SK-N-SH treated with all-trans-retinoic acid at 6 μM for 48 hours (cell line): ENCODE measurements around the gene ETV6.

Experiments
- ATAC-seq: fragments of 200-7000 bp; cut with Tn5 transposase; 3 replicates; pipeline ENCODE4 v1.9.1; 2020; ENCODE audit warnings: mild to moderate bottlenecking, moderate library complexity
- BACH2 ChIP-seq: fragments of 250-450 bp; sonication (Bioruptor Pico); IDR thresholded peaks from 2 replicates; pipeline ENCODE4 v1.9.0; 2021; ENCODE audit warnings: mild to moderate bottlenecking, borderline replicate concordance
- CSDC2 ChIP-seq: fragments of 250-450 bp; sonication (Bioruptor Pico); IDR thresholded peaks from 2 replicates; pipeline ENCODE4 v1.5.0; 2020; ENCODE audit warnings: mild to moderate bottlenecking, moderate library complexity
- ESRRG ChIP-seq: fragments of 250-450 bp; sonication (Bioruptor Pico); IDR thresholded peaks from 2 replicates; pipeline ENCODE4 v1.6.1; 2021; ENCODE audit warnings: mild to moderate bottlenecking
- OSR1 ChIP-seq: fragments of 250-450 bp; sonication (Bioruptor Pico); IDR thresholded peaks from 2 replicates; pipeline ENCODE4 v1.8.0; 2022; ENCODE audit warnings: moderate library complexity, mild to moderate bottlenecking, inconsistent platforms
- POU6F1 ChIP-seq: fragments of 250-450 bp; sonication (Bioruptor Pico); IDR thresholded peaks from 2 replicates; pipeline ENCODE4 v1.8.0; 2021; ENCODE audit warnings: low read depth, mild to moderate bottlenecking, moderate library complexity, borderline replicate concordance
- PPARA ChIP-seq: fragments of 250-450 bp; sonication (Bioruptor Pico); IDR thresholded peaks from 2 replicates; pipeline ENCODE4 v1.5.0; 2020; ENCODE audit warnings: mild to moderate bottlenecking, borderline replicate concordance
- TCF4 ChIP-seq: fragments of 250-450 bp; sonication (Bioruptor Pico); IDR thresholded peaks from 2 replicates; pipeline ENCODE4 v1.8.0; 2021; ENCODE audit warnings: mild to moderate bottlenecking, moderate library complexity, borderline replicate concordance
- TOX ChIP-seq: fragments of 250-450 bp; sonication (Bioruptor Pico); IDR thresholded peaks from 2 replicates; pipeline ENCODE4 v1.8.0; 2021; ENCODE audit warnings: mild to moderate bottlenecking, moderate library complexity, borderline replicate concordance
- ZC3H10 ChIP-seq: fragments of 250-450 bp; sonication (Bioruptor Pico); IDR thresholded peaks from 2 replicates; pipeline ENCODE4 v1.5.1; 2021; ENCODE audit warnings: mild to moderate bottlenecking, moderate library complexity
- ZFP3 ChIP-seq: fragments of 250-450 bp; sonication (Bioruptor Pico); IDR thresholded peaks from 2 replicates; pipeline ENCODE4 v1.5.0; 2020; ENCODE audit warnings: mild to moderate bottlenecking, moderate library complexity
- ZFP30 ChIP-seq: fragments of 450-650 bp; formaldehyde crosslinking; IDR thresholded peaks from 2 replicates; pipeline ENCODE4 v1.5.0; 2022; ENCODE audit warnings: mild to moderate bottlenecking, moderate library complexity
- ZNF565 ChIP-seq: fragments of 450-650 bp; formaldehyde crosslinking; conservative IDR thresholded peaks from 2 replicates; pipeline ENCODE4 v1.5.0; 2020; ENCODE audit warnings: low read depth, mild to moderate bottlenecking, moderate library complexity
- ZNF8 ChIP-seq: fragments of 450-650 bp; formaldehyde crosslinking; IDR thresholded peaks from 2 replicates; pipeline ENCODE4 v1.5.0; 2020; ENCODE audit warnings: mild to moderate bottlenecking, moderate library complexity
- TF ChIP-seq, protein P1 (sequence below): fragments of 250-450 bp; sonication (Bioruptor Pico); IDR thresholded peaks from 2 replicates; pipeline ENCODE4 v1.5.0; 2020; ENCODE audit warnings: mild to moderate bottlenecking, moderate library complexity
- TF ChIP-seq, protein P2 (sequence below): fragments of 250-450 bp; sonication (Bioruptor Pico); IDR thresholded peaks from 2 replicates; pipeline ENCODE4 v1.5.1; 2021; ENCODE audit warnings: mild to moderate bottlenecking, moderate library complexity
- TF ChIP-seq, protein P3 (sequence below): fragments of 250-450 bp; sonication (Bioruptor Pico); IDR thresholded peaks from 2 replicates; pipeline ENCODE4 v1.8.0; 2020; ENCODE audit warnings: mild to moderate bottlenecking, moderate library complexity, borderline replicate concordance

The ETV6 gene

GRCh38 chr12:11814374-11814773, 164.9 kb downstream of the ETV6 start (continued):
- TF ChIP-seq, protein P1, sequence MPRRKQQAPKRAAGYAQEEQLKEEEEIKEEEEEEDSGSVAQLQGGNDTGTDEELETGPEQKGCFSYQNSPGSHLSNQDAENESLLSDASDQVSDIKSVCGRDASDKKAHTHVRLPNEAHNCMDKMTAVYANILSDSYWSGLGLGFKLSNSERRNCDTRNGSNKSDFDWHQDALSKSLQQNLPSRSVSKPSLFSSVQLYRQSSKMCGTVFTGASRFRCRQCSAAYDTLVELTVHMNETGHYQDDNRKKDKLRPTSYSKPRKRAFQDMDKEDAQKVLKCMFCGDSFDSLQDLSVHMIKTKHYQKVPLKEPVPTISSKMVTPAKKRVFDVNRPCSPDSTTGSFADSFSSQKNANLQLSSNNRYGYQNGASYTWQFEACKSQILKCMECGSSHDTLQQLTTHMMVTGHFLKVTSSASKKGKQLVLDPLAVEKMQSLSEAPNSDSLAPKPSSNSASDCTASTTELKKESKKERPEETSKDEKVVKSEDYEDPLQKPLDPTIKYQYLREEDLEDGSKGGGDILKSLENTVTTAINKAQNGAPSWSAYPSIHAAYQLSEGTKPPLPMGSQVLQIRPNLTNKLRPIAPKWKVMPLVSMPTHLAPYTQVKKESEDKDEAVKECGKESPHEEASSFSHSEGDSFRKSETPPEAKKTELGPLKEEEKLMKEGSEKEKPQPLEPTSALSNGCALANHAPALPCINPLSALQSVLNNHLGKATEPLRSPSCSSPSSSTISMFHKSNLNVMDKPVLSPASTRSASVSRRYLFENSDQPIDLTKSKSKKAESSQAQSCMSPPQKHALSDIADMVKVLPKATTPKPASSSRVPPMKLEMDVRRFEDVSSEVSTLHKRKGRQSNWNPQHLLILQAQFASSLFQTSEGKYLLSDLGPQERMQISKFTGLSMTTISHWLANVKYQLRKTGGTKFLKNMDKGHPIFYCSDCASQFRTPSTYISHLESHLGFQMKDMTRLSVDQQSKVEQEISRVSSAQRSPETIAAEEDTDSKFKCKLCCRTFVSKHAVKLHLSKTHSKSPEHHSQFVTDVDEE (CRISPR knock-in tag): no peak
- no peak for TF ChIP-seq ESRRG

DNA sequence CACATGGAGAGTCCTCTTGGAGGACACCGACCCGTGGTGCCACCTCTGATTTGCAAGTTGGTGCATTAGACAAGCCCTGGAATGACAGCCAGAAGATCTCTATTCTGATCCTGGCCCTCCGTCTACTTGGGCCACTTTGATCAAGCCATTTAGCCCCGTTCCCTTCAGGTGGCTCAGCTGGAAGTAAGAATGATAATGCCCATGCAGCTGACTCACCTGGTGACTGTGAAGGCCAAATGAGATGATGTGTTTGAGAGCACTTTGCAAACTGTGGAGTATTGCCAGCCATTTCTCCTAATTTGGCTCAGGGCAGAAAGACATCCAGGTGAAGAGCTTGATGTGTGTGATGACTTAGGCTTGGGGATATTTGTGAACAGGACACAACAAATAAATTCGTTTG, 165.9 kb downstream of the ETV6 start:
- TF ChIP-seq TCF4 (CRISPR knock-in tag) (no peak), PPARA (CRISPR knock-in tag) (no peak)
- TF ChIP-seq, protein P1 (CRISPR knock-in tag): no peak
- ATAC-seq: no peak

GRCh38 chr12:11819643-11820042, 170.2 kb downstream of the ETV6 start:
- no peak for ATAC-seq
- no peak for TF ChIP-seq TCF4 (CRISPR knock-in tag)
- TF ChIP-seq, protein P2, sequence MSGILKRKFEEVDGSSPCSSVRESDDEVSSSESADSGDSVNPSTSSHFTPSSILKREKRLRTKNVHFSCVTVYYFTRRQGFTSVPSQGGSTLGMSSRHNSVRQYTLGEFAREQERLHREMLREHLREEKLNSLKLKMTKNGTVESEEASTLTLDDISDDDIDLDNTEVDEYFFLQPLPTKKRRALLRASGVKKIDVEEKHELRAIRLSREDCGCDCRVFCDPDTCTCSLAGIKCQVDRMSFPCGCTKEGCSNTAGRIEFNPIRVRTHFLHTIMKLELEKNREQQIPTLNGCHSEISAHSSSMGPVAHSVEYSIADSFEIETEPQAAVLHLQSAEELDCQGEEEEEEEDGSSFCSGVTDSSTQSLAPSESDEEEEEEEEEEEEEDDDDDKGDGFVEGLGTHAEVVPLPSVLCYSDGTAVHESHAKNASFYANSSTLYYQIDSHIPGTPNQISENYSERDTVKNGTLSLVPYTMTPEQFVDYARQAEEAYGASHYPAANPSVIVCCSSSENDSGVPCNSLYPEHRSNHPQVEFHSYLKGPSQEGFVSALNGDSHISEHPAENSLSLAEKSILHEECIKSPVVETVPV (CRISPR knock-in tag): no peak
- no peak for TF ChIP-seq ZNF565 (CRISPR knock-in tag)
- no peak for TF ChIP-seq ZNF8 (CRISPR knock-in tag)
- TF ChIP-seq, protein P1 (CRISPR knock-in tag): no peak
- TF ChIP-seq, all 23 proteins: peak for 0

DNA sequence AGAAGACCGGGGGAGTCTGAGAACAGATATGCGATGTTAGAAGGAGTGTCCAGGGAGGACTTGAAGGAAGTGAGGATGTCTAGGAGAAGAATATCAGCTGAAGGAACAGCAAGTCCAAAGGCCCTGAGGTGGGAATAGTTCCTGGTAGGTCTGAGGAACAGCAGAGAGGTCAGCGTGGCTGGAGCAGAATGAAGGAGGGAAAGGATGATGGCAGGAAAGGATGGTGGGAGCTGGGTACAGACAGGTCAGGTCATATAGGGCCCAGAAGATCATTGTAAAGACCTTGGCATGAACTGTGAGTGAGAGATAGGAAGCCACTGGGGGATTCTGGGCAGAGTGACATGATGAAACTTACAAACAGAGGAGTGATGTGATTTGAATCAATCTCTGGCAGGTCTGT, 171.0 kb downstream of the ETV6 start:
- no peak for ATAC-seq
- TF ChIP-seq TCF4 (CRISPR knock-in tag) (no peak), ZC3H10 (CRISPR knock-in tag) (no peak), BACH2 (CRISPR knock-in tag) (no peak), OSR1 (no peak), CSDC2 (no peak)
- TF ChIP-seq, protein P3, sequence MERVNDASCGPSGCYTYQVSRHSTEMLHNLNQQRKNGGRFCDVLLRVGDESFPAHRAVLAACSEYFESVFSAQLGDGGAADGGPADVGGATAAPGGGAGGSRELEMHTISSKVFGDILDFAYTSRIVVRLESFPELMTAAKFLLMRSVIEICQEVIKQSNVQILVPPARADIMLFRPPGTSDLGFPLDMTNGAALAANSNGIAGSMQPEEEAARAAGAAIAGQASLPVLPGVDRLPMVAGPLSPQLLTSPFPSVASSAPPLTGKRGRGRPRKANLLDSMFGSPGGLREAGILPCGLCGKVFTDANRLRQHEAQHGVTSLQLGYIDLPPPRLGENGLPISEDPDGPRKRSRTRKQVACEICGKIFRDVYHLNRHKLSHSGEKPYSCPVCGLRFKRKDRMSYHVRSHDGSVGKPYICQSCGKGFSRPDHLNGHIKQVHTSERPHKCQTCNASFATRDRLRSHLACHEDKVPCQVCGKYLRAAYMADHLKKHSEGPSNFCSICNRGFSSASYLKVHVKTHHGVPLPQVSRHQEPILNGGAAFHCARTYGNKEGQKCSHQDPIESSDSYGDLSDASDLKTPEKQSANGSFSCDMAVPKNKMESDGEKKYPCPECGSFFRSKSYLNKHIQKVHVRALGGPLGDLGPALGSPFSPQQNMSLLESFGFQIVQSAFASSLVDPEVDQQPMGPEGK: no peak
- TF ChIP-seq, all 23 proteins: peak for 0

GRCh38 chr12:11821386-11822080, 172.1 kb downstream of the ETV6 start:
- no peak for ATAC-seq
- TF ChIP-seq, protein P2 (CRISPR knock-in tag): no peak
- TF ChIP-seq ZC3H10 (CRISPR knock-in tag): no peak
- no peak for TF ChIP-seq ZFP3 (CRISPR knock-in tag)
- TF ChIP-seq TOX (CRISPR knock-in tag): no peak
- TF ChIP-seq TCF4 (CRISPR knock-in tag): no peak
- TF ChIP-seq POU6F1: no peak
- no peak for TF ChIP-seq PPARA (CRISPR knock-in tag)
- TF ChIP-seq ZFP30 (CRISPR knock-in tag): no peak
